Fibroblast of mammary gland (primary cell): ENCODE data around the gene KHK.

Experiments
- DNase-seq: peaks from one replicate; pipeline ENCODE4 v3.0.0-alpha.2; 2010; ENCODE audit warnings: low read depth
- H3K4me3 ChIP-seq: 2 replicates; pipeline ENCODE4 v1.5.1; 2011; ENCODE audit warnings: low read depth, mild to moderate bottlenecking, low read length, moderate library complexity; ENCODE audit not compliant: control insufficient read depth
- CTCF ChIP-seq: conservative IDR thresholded peaks from 2 replicates; pipeline ENCODE4 v1.5.1; 2011; ENCODE audit warnings: low read depth, low read length, inconsistent platforms; ENCODE audit not compliant: control insufficient read depth, insufficient read depth

The KHK gene

GRCh38 chr2:27133195-27133875 lies 46.8 kb downstream of the KHK start:
- no peak for TF ChIP-seq CTCF
- DNase-seq = no peak
- peak overlapping the region; percentile 88 for H3K4me3 ChIP-seq

- DNase-seq = peak; percentile 92
- TF ChIP-seq CTCF = peak; percentile 40
Measured at GRCh38 chr2:27133905-27134780, 47.6 kb downstream of the KHK start, which contains the start of gene PREB. Gene PREB, minus strand, starts transcription at chr2:27134636. Its CDS starts 215 bp downstream, at chr2:27134421.

GRCh38 chr2:27134781-27135477 lies 48.4 kb downstream of the KHK start:
- no peak for TF ChIP-seq CTCF
- no peak for DNase-seq
- H3K4me3 ChIP-seq = peak overlapping the region; percentile 15

More at GRCh38 chr2:27133905-27134780, 47.6 kb downstream of the KHK start, which contains the start of gene PREB:
- peak within 1 kb of the TSS; percentile 88 for H3K4me3 ChIP-seq

- no peak for TF ChIP-seq CTCF
- H3K4me3 ChIP-seq = no peak overlapping the region
- DNase-seq = no peak
Measured at GRCh38 chr2:27135478-27135955, 48.9 kb downstream of the KHK start.

- DNase-seq = no peak
- no peak for TF ChIP-seq CTCF
- H3K4me3 ChIP-seq = no peak overlapping the region
Measured at GRCh38 chr2:27136751-27137150, 50.2 kb downstream of the KHK start.

- no peak overlapping the region for H3K4me3 ChIP-seq
- TF ChIP-seq CTCF = no peak
- DNase-seq = no peak
Measured at GRCh38 chr2:27137322-27137935, 50.9 kb downstream of the KHK start.
